NCI-H524 treated with DMSO at 0.1 percent for 48 hours (cell line): Measurements from ENCODE around the gene DCTD.

Source experiments
- DNase-seq: peaks from one replicate; lab custom pipeline; 2025; lab: John Stamatoyannopoulos, UW

Gene DCTD

DNA sequence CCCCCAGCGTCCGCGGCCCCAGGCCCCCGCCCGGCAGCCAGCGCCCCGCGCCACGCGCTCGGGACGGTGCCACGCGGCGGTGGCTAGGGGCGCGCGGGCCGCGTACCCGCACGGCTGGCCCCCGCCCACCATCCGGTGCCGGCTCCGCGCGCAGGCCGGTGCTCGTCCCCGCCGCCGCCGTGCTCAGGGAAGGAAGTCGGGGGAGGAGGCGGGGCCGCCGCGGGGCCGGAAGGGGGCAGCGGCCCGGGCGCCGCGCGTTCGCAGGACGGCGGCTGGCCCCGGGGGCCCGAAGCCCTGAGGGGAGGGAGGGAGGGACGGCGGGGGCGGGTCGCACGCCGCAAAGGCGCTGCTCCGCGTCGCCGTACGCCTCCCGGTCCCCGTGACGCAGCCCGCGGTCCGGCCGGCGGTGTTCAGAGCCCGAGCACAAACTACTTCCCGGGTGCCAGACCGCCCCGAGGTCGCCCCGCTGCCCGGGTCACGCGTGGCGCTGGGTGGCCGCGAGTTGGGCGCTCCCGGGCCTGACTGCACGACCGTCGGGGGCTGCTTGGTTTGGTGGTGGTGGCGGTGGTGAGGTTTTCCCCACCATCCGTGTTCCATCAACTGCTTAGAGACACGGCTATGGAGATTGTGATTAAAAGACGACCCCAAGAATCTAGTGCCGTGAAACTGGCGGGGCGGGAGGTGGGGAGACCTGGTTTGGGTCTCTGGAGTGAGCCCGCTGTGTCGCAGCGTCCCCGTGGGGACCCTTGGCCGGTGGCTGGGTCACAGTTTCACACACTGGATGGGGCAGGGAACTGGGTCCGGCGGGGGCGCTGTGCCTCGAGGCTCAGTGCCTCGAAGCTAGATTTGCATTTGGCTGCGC is at the start of gene DCTD:
TSS of gene DCTD (minus strand) at position 205 of the 862 bp plus-strand sequence. CDS start 1,818 bp downstream, outside the sequence.
- DNase-seq: no peak

DNA sequence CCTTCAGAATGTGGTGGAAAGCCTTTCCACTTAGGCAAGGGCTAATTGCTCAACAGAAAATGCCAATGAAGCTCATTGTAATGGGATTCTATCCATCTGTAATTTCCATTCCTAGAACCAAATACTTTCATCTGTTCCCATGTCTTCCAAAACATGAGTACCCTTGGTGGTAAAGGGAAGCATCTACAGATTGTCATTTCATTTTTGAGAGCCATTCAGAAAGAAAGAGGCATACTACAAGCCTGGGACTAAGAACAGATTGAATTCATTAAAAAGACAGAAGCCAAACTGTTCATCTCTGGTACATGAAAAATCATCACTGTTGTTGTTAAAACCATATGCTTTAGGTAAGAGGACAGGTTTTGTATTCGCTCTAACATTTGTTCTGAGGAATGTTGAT is 43.6 kb upstream of the DCTD start:
- no peak for DNase-seq

DNA sequence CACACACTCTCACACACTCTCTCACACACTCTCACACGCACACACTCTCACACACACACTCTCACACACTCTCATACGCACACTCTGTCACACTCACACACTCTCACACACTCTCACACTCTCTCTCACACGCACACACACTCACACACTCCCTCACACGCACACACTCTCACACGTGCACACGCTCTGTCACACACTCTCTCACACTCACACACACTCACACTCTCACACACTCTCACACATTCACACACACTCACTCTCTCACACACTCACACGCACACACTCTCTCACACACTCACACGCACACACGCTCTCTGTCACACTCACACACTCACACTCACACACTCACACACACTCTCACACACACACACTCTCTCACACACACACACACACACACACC is 43.0 kb upstream of the DCTD start:
- no peak for DNase-seq

DNA sequence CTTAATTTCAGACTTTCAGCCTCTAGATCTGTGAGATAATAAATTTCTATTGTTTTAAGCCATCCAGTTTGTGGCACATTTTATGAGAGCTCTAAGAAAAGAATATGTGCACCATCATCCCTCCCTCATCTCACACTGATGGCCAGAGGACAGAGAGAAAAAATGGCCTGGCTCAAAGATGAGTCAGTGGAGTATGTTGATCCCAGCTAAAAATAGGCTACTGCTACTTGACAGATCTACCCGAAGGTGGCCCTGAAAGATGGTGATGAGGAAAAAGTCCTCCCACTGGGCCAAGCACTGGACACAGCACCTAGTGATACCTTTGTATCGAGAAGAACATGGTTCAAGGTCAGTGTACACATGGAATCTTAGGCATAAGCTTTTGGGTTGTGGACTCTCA is 38.2 kb upstream of the DCTD start:
- DNase-seq: no peak

DNA sequence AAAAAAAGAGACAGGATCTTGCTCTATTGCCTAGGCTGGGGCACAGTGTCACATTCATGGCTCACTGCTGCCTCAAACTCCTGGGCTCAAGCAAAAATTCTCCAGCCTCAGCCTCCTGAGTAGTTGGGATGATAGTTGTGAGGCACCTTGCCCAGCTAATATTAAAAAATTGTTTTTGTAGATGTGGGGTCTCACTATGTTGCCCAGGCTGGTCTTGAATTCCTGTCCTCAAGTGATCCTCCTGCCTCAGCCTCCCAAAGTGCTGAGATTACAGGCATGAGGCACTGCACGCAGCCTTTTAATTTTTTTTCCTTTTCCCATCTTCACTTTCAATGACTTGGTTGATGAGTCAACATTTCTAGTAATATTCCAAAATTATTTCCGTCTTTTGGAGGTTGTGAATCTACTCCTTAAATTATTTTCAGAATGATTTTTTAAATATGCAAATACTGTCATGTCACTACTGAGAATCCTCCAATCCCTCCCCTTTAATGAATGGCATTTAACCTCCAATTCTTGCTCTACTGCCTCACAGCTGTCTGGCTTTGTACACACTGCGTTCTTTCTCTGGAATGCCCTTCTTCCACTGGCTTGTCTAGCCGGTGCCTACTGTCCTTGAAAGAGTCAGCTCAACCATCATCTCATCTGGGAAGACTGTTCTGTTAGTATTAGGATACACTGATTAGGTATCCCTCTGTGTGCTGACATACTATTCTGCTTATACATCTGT is 27.5 kb upstream of the DCTD start:
- no peak for DNase-seq

DNA sequence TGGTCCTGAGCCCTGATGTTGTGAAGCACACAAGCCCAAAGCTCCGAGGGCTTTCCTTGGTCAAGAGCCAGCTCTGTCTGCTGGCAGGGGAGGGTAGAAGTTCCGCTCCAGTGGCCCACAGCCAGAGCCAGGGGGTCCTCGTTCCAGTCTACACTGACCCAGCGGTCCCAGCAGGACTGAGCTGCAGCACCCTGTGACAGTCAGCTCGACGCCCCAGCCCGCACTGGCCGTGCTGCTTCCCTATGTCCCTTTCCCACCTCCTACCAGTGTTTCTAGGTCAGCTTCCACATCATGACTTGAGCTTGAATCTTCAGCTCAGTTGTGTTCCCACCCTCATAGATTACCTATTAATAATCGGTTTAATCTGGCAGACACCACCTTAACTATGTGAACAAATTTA is 22.5 kb upstream of the DCTD start:
- no peak for DNase-seq

DNA sequence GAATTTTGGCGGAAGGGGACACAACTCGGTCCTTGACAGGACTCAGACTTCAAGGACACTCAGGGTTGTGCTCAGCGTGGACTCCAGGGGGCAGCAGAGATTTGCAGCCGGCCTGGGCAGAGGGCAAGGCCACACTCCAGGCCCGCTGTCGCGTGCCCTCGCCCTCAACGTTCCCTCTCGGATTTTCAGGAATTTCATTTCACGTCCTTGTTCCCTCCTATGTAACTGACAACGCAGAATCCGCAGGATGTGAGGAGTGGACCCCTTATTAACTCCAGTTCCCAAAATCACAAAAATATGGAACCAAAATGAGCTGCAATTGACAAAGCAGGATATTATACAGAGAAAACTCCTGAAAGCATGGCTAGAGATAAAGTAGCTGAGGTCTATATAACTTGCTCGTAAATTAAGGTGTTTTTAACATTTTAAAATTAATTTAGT is 21.0 kb upstream of the DCTD start:
- peak; percentile 7 for DNase-seq

DNA sequence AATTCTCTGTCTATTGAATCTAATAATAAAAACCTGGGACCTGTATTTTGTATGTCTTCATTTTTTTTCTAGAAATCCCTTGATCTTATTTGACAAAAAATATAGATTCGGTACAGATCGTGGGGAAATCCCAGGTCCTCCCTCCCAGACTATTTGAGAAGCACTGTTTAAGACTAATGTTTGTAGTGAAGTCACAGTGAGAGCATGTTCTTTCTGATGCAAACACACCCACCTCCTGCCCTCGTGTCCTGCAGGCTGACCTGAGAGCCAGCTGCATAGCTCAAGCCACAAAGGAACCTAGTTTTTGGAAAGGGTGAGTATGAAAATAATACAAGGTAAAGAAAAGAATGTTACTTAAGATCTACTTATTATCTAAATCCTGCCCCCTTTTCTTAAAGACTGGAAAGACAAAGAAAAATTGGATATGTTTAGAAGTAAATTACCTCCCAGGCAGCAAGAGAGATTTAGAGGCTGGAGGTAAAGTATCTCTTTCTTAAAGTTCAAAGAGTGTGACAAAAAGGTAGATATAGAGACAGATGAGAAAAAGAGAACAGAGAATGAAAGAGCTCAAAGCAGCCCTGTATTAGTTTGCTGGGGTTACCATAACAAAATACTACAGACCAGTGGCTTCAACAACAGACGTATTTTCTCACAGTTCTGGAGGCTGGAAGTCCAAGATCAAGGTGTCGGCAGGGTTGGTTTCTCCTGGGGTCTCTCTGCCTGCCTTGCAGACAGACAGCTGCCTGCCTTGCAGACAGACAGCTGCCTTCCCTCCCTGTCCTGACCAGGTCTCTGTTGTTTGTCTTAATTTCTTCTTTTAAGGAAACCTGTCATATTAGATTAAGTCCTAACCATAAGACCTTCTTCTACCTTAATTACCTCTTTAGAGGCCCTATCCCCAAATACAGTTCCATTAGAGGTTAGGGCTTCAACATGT is 20.4 kb upstream of the DCTD start:
- no peak for DNase-seq

DNA sequence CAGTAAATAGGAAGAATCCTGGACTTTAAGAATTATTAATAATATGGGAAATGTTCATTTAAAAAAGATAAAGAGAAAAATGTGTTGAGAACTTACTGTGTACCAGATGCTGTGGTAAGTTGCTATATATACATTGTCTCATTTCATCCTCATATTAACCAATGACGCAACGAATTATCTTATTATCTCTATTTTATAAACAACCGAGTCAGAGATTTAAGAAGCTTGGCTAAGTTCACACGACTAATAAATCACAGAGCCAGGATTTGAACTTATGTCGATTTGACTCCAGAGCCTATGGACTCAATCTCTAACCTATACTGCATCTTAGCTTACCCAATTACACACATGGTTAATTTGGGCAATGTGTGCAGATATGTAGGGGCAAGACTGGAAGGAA is 15.5 kb upstream of the DCTD start:
- no peak for DNase-seq

DNA sequence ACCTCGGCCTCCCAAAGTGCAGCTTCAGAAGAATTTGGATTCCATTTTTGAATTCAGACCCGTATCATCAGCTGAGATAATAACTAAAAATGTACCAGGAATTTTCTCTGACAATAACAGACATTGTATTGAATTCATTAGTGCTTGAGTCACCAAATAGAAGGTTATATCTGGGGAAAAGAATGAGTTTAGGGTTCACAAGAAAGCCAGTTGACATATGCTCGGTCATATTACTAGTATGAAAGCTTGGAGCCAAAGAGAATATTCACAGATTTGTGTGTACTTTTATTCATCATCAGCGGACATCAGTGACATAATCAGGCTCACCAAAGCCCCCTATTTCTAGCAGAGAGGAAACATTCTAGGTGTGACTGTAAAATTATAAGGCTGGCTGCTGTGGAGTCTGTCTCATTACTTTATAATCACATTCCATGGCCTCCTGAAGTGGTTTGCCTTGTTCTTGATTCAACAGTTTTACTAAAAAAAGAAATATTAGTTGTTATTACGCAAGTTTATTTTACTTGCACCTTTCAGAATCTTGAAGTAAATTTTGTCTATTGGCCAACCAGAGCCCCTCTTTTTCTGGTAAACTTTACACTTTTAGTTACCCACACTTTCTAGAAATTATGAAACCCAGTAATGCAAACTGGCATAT is 14.6 kb upstream of the DCTD start:
- no peak for DNase-seq

DNA sequence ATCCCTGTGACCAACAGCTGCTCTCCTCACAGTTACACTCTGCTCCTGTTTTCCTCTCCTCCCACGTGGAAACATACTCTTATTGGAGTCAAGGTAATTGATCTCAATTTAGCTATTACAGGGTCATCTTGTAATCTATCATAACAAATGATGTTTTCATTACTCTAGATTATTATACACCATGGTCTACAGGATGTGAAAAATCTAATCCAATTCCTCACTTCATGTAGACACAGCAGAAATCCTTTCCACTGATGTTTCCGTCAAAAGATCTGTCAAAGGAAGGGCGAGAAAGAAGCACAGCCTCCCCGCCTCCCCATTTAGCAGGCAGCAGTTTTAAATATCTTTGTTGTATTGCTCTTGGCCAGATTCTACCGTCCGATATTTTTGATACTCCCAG is 13.7 kb upstream of the DCTD start:
- no peak for DNase-seq

DNA sequence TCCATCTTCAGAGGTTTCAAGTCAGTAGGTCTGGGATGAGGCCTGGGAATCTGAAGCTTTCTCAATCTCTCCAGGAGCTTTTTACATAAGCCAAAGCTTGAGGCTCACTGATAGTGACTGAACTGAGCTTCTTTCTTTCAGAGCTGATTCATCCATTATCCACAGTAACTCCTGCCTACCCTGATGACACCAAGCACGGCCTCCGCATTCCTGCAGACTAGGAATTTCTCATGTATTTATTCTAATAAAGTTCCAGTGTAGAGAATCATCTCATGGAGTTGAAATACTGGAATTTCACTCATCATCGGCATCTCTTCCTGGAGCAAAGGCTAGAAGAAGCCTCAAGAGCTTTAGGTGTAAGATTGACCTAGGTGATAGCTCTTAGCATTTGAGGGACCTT is 12.1 kb upstream of the DCTD start:
- no peak for DNase-seq

DNA sequence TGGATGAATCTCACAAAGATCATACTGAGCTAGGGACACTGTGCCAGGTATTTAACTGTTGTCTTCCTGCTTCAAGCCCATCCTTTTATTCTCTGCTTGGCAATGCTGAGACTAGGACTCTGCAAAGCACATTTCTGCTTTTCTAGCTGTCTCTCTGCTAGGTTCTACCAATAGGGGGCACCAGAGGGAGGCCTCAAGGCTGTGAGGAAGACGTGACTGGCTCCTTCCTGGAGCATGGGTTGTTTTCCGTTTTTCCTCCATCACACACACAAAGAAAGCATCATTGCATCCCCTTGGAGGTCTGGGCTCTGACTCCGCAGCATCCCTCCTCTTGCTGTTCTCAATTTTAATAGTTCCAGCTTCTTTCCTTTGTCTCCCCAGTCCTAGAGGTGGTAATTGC is 10.9 kb upstream of the DCTD start:
- DNase-seq: no peak

DNA sequence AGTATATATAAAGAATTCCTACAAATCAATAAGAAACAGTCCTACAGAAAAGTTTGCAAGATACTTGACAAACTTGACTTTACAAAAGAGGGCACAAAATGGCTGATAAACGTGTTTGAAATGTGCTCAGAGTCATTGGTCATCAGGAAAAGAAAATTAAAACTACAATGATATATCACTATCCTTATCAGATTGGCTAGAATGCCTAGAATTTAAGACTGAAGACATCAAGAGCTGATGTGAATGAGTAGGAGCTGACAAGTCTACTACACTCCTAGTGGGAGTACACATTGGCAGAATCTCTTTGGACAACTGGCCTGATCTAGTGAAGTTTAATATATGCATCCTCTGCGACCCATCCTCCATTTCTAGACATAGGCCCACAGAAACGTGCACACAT is 10.3 kb upstream of the DCTD start:
- DNase-seq: no peak

DNA sequence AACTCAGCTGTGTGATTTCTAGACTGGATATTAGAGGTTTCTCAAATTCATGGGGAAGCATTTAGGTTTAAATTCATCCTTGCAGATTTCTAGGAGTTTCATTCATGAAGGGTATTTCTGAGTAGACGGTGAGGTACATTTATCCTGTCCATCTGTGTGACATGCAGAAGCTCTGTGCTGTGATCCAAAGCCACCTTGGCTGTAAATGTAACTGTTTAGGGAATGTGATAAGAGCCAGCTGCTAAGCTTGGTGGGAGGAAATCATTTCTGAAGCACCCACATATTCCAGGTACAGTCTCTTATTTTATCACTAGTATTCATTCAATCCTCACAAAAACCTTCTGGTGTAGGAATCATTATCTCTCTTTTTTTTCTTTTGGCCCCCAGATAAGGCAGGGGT is 8.7 kb upstream of the DCTD start:
- no peak for DNase-seq

DNA sequence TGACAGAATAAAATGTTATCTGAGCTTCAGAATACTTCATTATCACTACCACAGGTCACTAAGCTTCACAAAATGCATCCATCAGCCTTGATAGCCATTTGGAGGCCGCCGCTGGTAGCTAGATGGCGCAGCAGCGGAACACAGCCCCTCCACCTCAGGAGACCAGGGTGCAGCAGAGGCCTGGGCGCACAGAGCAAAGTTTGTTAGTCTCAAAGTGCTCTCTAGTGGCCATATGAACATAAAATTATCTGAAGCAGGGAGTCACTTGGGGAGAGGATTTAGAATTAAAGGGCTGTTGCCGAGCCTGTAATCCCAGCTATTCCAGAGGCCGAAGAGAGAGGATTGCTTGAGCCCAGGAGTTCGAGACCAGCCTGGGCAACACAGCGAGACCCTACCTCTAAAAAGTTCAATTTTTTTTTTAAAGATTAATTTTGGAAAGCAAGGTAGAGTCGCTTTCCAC is 8.1 kb upstream of the DCTD start:
- DNase-seq: peak; percentile 70

DNA sequence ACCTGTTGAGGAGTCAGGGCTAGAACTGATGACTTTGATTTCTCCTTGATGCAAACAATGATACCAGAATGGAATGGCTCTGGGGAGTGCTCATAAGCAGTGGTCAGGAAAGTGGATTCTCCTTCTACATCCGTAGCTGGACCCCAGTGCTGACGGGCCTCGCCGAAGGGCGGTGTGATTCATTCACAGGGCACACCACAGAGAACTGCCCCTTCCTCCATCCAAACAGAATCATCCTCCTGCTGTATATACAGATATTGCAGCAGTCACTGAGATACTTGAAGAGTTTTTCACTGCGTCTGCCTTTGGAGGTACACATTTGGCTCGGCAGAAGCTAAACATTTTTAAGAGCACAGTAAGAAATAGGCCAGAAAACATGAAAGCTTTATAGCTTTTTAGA is 7.3 kb upstream of the DCTD start:
- no peak for DNase-seq

DNA sequence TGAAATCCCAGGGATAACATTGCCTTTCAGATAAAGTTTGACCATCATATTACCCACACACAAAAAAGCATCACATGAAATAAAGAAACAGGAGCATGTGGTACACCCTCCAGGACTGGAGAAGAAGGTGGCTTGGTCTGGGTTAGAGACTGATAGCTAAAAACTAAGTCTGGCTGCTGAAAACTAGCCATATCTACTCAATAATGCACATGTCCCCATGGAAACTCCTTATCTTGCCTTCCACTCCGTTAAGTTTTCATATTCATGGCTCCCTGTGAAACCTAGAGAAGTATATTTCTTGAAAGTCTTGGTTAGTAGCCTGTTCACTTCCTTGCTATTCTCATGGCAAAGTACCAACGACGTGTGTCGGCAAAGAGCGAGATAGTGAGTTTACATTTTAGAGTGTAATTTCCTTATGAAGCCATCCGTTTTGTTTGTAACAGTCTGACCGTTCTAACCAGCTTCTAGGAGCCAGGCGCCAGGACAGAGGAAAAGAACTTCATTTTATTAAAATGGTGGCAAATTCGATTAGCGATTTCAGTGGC is 6.7 kb upstream of the DCTD start:
- no peak for DNase-seq

DNA sequence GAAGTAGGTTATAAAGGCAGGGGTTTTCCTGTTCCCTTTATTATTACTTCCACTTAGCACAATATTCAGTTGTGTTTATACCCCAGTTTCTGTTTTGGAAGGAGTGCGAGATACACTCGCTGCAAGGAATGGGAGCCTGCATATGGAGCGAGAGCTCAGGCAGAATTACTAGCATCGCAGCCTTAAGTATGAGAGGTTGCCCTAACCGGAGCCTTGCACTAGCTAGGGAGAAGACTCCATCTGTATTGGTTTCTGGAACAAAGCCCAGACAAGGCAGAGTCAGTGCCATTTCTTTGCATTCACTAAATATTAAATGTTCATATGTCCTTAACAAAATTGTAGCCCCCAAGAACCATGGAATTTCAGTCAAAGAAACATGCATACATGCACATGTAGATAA is 6.2 kb upstream of the DCTD start:
- no peak for DNase-seq

DNA sequence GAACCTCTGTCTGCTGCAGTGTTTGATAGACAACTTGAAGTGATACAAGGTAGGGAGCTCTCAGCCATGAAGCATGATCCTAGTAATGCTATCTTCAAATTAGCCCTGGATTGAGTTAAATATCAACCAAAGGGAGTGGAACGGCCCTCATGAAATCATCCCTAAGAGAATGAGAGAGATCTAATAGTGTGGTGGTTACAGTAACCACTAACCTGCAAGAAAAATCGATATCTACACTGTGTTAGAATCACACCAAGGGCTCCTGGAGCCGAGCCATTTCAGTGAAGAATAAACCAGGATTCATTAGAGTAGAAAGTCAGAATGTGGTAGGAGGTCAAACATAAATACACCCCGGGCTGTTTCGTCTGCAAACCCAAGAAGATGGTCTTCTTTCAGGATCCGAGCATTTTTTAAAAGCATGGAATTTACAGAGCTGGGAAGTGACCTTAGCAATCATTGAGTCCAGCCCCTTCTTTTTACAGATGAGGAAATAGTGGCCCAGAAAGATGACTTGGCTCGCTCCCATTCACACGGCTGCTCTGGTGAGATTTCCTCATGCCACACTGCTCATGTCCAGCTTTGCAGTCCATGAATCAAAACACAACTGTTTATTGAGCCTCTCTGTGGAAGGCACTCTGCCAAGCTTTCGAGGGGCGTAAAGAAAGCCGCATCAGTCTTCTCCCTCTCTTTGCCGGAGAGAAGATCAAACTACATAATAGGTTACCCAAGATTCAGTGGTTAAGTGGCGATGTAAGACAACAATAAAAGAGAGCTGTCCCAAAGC is 5.5 kb upstream of the DCTD start:
- no peak for DNase-seq

DNA sequence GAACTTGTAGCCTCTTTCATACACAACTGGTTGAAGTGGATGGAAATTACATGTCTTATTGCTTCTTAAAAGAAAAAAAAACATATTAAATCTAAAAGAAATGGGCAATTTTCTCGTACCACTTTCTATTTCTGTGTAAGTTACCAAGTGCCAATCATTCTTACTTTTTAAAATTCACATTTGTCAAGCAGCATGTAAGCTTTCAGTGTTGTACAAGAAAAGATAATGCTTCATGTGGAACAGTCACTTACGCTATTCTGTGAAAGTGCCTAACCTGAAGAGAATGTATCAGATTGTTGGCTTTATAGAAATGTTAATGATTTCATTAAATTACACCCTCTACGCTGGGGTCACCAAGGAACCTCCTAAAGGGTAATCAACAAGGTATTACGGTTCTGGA is 4.4 kb upstream of the DCTD start:
- no peak for DNase-seq
